AG09309 (cell line): ENCODE results near the gene SLFN12.
"Not testable (repeated sequence)": the region's sequence is repeated elsewhere in the genome, so short reads cannot be mapped to it uniquely, and the experiment has no call there.

Source experiments
- DNase-seq: peaks from one replicate; pipeline ENCODE4 v3.0.0-alpha.2; 2010; ENCODE audit warnings: low read depth
- H3K4me3 ChIP-seq: 2 replicates; pipeline ENCODE4 v1.5.1; 2011; ENCODE audit warnings: mild to moderate bottlenecking, low read depth, low read length, moderate library complexity; ENCODE audit not compliant: control insufficient read depth
- CTCF ChIP-seq: IDR thresholded peaks from 2 replicates; pipeline ENCODE4 v1.5.1; 2011; ENCODE audit warnings: mild to moderate bottlenecking, low read depth, low read length, inconsistent platforms; ENCODE audit not compliant: insufficient read depth, control insufficient read depth; ENCODE audit errors: missing control alignments

The SLFN12 gene

DNA sequence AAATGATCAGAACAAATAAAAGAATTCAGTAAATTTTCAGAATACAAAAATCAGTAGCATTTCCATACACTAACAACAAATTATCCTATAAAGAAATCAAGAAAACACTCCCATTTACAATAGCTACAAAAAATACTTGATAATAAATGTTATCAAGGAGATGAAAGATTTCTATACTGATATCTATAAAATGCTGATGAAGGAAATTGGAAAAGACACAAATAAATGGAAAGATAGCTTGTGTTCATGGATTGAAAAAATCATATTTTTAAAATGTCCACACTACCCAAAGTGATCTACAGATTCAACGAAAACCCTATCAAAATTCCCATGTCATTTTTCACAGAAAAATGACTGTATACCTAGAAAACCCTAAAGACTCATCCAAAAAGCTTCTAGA, 18.1 kb downstream of the SLFN12 start:
- DNase-seq, result no peak
- no peak overlapping the region for H3K4me3 ChIP-seq
- TF ChIP-seq CTCF, result no peak

DNA sequence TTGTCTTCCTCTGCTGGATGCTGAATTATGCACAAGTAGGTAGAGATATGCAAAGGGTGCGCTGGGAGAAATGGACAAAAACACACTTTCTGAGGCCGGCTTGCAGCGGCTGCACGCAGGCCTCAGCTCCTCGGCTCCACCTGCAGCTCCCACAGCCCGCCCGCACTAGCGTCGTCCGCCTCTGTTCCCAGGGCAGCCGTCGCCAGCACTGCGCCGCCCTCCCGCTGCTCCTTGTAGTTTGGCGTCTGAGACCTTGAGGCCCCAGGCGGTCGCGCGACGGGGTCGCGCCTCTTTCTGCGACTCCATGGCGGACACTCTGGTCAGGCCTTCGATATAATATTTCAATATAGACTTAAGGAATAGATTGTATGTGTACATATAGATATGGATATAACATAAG, 24.8 kb downstream of the SLFN12 start:
- no peak for TF ChIP-seq CTCF
- no peak for DNase-seq
- no peak overlapping the region for H3K4me3 ChIP-seq

- TF ChIP-seq CTCF, result no peak
- no peak overlapping the region for H3K4me3 ChIP-seq
- DNase-seq, result no peak
Measured at GRCh38 chr17:35406568-35406967, 25.7 kb downstream of the SLFN12 start.

DNA sequence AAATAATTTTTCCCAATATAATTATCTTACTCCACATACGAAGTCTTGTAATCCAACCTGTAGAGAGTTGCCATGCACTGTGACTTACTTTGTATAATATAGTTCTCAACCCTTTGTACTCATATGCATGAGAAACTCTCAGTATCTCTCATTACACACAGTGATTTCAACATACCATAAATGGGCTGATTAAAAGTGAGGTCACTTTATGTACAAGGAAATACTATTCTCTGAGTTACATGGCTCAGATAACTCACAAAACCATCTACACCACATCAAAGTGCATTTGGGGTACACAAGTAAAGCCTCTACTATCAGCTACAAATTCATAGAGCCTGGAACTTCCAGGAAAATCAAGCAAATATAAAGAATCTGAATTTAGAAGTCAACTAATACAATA, 27.9 kb downstream of the SLFN12 start:
- TF ChIP-seq CTCF, result no peak
- H3K4me3 ChIP-seq, result no peak overlapping the region
- DNase-seq, result no peak

GRCh38 chr17:35393783-35394182, 38.5 kb downstream of the SLFN12 start:
- not testable (repeated sequence) for H3K4me3 ChIP-seq, DNase-seq

- DNase-seq, result no peak
- no peak for TF ChIP-seq CTCF
- no peak overlapping the region for H3K4me3 ChIP-seq
Measured at GRCh38 chr17:35390663-35391062, 41.6 kb downstream of the SLFN12 start.

- H3K4me3 ChIP-seq, result no peak overlapping the region
- no peak for TF ChIP-seq CTCF
- no peak for DNase-seq
Measured at GRCh38 chr17:35390156-35390555, 42.1 kb downstream of the SLFN12 start.

DNA sequence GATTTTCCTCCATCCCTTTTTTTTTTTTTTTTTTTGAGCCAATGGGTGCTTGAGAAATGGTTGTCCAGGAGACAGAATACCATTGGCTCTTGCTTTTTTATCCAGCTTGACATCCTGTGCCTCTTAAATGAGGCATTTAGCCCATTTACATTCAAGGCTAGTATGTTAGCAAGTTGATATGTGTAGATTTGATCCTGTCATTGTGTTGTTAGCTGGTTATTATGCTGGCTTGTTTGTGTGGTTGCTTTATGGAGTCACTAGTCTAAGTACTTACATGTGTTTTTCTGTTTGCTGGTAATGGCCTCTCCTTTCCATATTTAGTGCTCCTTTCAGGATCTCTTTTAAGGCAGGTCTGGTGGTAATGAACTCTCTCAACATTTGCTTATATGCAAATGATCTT, 44.8 kb downstream of the SLFN12 start:
- no peak for DNase-seq
- no peak for TF ChIP-seq CTCF
- no peak overlapping the region for H3K4me3 ChIP-seq
